K562 (cell line): ENCODE results near the gene COMMD8. TPM values are rescaled to one million over a fixed set of nuclear protein-coding genes. Genes with fewer than 3 reads are reported as not detected.

Experiments
- ATAC-seq: fragments of 200-7000 bp; cut with Tn5 transposase; 3 replicates; pipeline ENCODE4 v1.9.1; 2020; ENCODE audit warnings: moderate library complexity
- BruUV-seq: library from RNA; stranded (reverse); fragments of 400-500 nt; replicated peaks from 2 replicates; lab custom pipeline; 2021; lab: Mats Ljungman, UMichigan
- CTCF ChIA-PET: fragments of 300-600 bp; formaldehyde crosslinking; extraction: SDS; loops from one replicate; lab custom pipeline; 2021; ENCODE audit warnings: low intra/inter-chr PET ratio; lab: Yijun Ruan, JAX
- POLR2A ChIA-PET: fragments of 300-600, 350-650 bp; sonication (Branson Sonifier 250); formaldehyde crosslinking; extraction: SDS; loops from one replicate; lab custom pipeline; 2021; ENCODE audit warnings: antibody characterized with exemption, inconsistent platforms; lab: Yijun Ruan, JAX
- DNase-seq, 4 experiments: peaks; one replicate each; pipeline versions ENCODE4 v3.0.0 to v3.0.0-alpha.2; 2011 to 2018; ENCODE audit warnings: low spot score in 3 of 4, mixed read lengths in 3 of 4; ENCODE audit errors: extremely low read depth in 1 of 4
- FAIRE-seq: peaks from 2 replicates; lab custom pipeline; 2011; peaks lifted over from hg19 to GRCh38; lab: Jason Lieb, UNC
- H2AFZ ChIP-seq: 2 replicates; pipeline ENCODE4 v1.6.0; 2011; ENCODE audit warnings: low read depth, low read length, control low read depth, inconsistent platforms
- H3K27ac ChIP-seq: fragments of 200-600 bp; 3 replicates; pipeline ENCODE4 v1.8.0; 2011; ENCODE audit warnings: low read depth, mild to moderate bottlenecking, control low read depth, inconsistent platforms, low read length, moderate library complexity, mixed read lengths; ENCODE audit errors: extremely low read depth
- H3K27me3 ChIP-seq, 2 experiments: fragments of 300-600 bp in 1 of 2; 2 replicates in 1 of 2; 3 replicates in 1 of 2; pipeline versions ENCODE4 v1.6.0 to v1.8.0; 2011; ENCODE audit warnings: inconsistent platforms in 2 of 2, low read length in 2 of 2, mild to moderate bottlenecking in 1 of 2, mixed read lengths in 1 of 2, moderate library complexity in 1 of 2; ENCODE audit not compliant: control insufficient read depth in 2 of 2, insufficient read depth in 2 of 2
- H3K36me3 ChIP-seq: fragments of 300-600 bp; 3 replicates; pipeline ENCODE4 v1.8.0; 2011; ENCODE audit warnings: mild to moderate bottlenecking, low read length, inconsistent platforms; ENCODE audit not compliant: control insufficient read depth, insufficient read depth
- H3K4me1 ChIP-seq, 2 experiments: fragments of 200-600 bp in 1 of 2; replicated peaks in 1 of 2; 2 replicates in 1 of 2; 3 replicates in 1 of 2; pipeline versions ENCODE4 v1.5.1 to v1.8.0; 2011; ENCODE audit warnings: inconsistent platforms in 2 of 2, low read length in 2 of 2, mild to moderate bottlenecking in 1 of 2, mixed read lengths in 1 of 2, moderate library complexity in 1 of 2; ENCODE audit not compliant: control insufficient read depth in 2 of 2, insufficient read depth in 2 of 2
- H3K4me2 ChIP-seq: 2 replicates; pipeline ENCODE4 v1.6.1; 2011; ENCODE audit warnings: low read length, control low read depth, inconsistent platforms, mixed read lengths; ENCODE audit not compliant: insufficient read depth
- H3K4me3 ChIP-seq: fragments of 200-600 bp; sonication (generic), shearing (Covaris generic); 2 replicates; pipeline ENCODE4 v1.5.1; 2016; ENCODE audit warnings: control low read depth, inconsistent platforms
- H3K79me2 ChIP-seq: fragments of 200-600 bp; 3 replicates; pipeline ENCODE4 v1.8.0; 2011; ENCODE audit warnings: low read length, inconsistent platforms; ENCODE audit not compliant: control insufficient read depth, insufficient read depth
- H3K9ac ChIP-seq, 2 experiments: 2 replicates each; pipeline versions ENCODE4 v1.6.0 to v1.6.1; 2011; ENCODE audit warnings: low read depth in 2 of 2, low read length in 2 of 2, control low read depth in 1 of 2, inconsistent platforms in 1 of 2, mild to moderate bottlenecking in 1 of 2, mixed read lengths in 1 of 2; ENCODE audit not compliant: insufficient read depth in 1 of 2
- H3K9me1 ChIP-seq: one replicate; pipeline ENCODE4 v1.6.0; 2011; ENCODE audit warnings: inconsistent platforms, mild to moderate bottlenecking, low read length, moderate library complexity; ENCODE audit not compliant: control insufficient read depth, insufficient read depth
- H3K9me3 ChIP-seq: replicated peaks from 2 replicates; pipeline ENCODE4 v1.5.1; 2011; ENCODE audit warnings: low read depth, low read length, inconsistent platforms; ENCODE audit not compliant: control insufficient read depth, insufficient read depth
- H4K20me1 ChIP-seq: replicated peaks from 2 replicates; pipeline ENCODE4 v1.6.1; 2011; ENCODE audit warnings: low read length, inconsistent platforms, mixed read lengths; ENCODE audit not compliant: control insufficient read depth, insufficient read depth
- DIDO1 ChIP-seq: fragments of 450-650 bp; IDR thresholded peaks from 2 replicates; pipeline ENCODE4 v1.6.1; 2016; ENCODE audit warnings: low read depth, missing biosample characterization, missing genetic modification characterization
- E2F3 ChIP-seq: fragments of 250-450 bp; sonication (Bioruptor Pico); IDR thresholded peaks from 2 replicates; pipeline ENCODE4 v1.4.0; 2020; ENCODE audit warnings: mild to moderate bottlenecking
- HINFP ChIP-seq: fragments of 450-650 bp; conservative IDR thresholded peaks from 2 replicates; pipeline ENCODE4 v1.6.1; 2016; ENCODE audit warnings: missing genetic modification characterization, low read depth, mild to moderate bottlenecking, control low read depth, missing compliant biosample characterization
- KDM5B ChIP-seq: fragments of 200-600 bp; sonication (generic); IDR thresholded peaks from 2 replicates; pipeline ENCODE4 v1.6.1; 2012; ENCODE audit warnings: low read depth, mild to moderate bottlenecking, moderate library complexity, low read length, control low read depth, inconsistent platforms; ENCODE audit not compliant: insufficient replicate concordance
- MAZ ChIP-seq, 2 experiments: fragments of 450-650 bp in 1 of 2; sonication (generic) in 1 of 2; formaldehyde crosslinking; IDR thresholded peaks in 1 of 2; conservative IDR thresholded peaks in 1 of 2; 2 replicates each; pipeline versions ENCODE4 v1.4.0 to v1.5.0; 2020; ENCODE audit warnings: mild to moderate bottlenecking in 1 of 2, missing genetic modification reagents in 1 of 2
- MTF1 ChIP-seq: fragments of 250-450 bp; sonication (Bioruptor Pico); IDR thresholded peaks from 2 replicates; pipeline ENCODE4 v1.9.0; 2021; ENCODE audit warnings: moderate library complexity, mild to moderate bottlenecking, inconsistent platforms, borderline replicate concordance
- POLR2AphosphoS5 ChIP-seq: IDR thresholded peaks from 2 replicates; pipeline ENCODE4 v1.6.1; 2011; ENCODE audit warnings: mild to moderate bottlenecking, low read depth, low read length, moderate library complexity; ENCODE audit not compliant: control insufficient read depth, insufficient read depth
- PPARD ChIP-seq: fragments of 250-450 bp; sonication (Bioruptor Pico); IDR thresholded peaks from 2 replicates; pipeline ENCODE4 v1.8.0; 2022; ENCODE audit warnings: inconsistent platforms, mild to moderate bottlenecking, moderate library complexity
- WGBS: fragments of 100-300 bp; shearing (Covaris generic); methylation state at CpG from one replicate; pipeline ENCODE4 v1.1.6; 2016; ENCODE audit warnings: low coverage, mixed read lengths; ENCODE audit not compliant: insufficient coverage; ENCODE audit errors: missing lambda C conversion rate; 5-methylcytosine and 5-hydroxymethylcytosine counted together
- in situ Hi-C: fragments of 300-500 bp; cut with MboI; formaldehyde crosslinking; loops from 4 replicates; pipeline ENCODE4 v1.15.0; 2018; ENCODE audit warnings: inconsistent platforms, mixed read lengths
- intact Hi-C: fragments of 100-400 bp; cut with micrococcal nuclease; formaldehyde crosslinking; loops from 2 replicates; pipeline ENCODE4 v1.14.2; 2022
- polyA plus RNA-seq, 8 experiments: library from polyadenylated mRNA; depleted of rRNA in 4 of 8; stranded (reverse) in 5 of 8; unstranded in 3 of 8; fragments of >200 nt; fragmentation: Nextera tagmentation in 2 of 8; fragmentation: Illumina TruSeq in 1 of 8; extraction: Ambion mirVana in 2 of 8; extraction: Trizol in 1 of 8; gene quantifications; 2 replicates each; pipeline versions ENCODE4 v1.2.1 to v1.2.3, GENCODE V29; 2011 to 2014; ENCODE audit warnings: inconsistent platforms in 1 of 8, missing spikeins in 1 of 8
- total RNA-seq, 7 experiments: library from RNA; depleted of rRNA in 6 of 7; stranded (reverse); fragments of >200 nt in 6 of 7; fragmentation: Illumina TruSeq in 2 of 7; extraction: Trizol in 2 of 7; gene quantifications; 2 replicates each; pipeline versions ENCODE4 v1.2.1 to v1.2.3, GENCODE V29; 2011 to 2021; ENCODE audit warnings: low replicate concordance in 1 of 7
- TF ChIP-seq, protein P1 (sequence below): sonication (generic); formaldehyde crosslinking; IDR thresholded peaks from 2 replicates; pipeline ENCODE4 v1.8.0; 2022; ENCODE audit warnings: mild to moderate bottlenecking, missing genetic modification reagents
- TF ChIP-seq, protein P2 (sequence below): fragments of 250-450 bp; sonication (Bioruptor Pico); IDR thresholded peaks from 2 replicates; pipeline ENCODE4 v1.8.0; 2022; ENCODE audit warnings: inconsistent platforms, mild to moderate bottlenecking, moderate library complexity, borderline replicate concordance

COMMD8 gene
- total and polyA plus RNA-seq, 9 of the 15 experiments (the other 6 are each of a cell fraction or from before 2014, with no cell fraction given) = 7.6 to 41.0 (median 13.1) TPM

DNA sequence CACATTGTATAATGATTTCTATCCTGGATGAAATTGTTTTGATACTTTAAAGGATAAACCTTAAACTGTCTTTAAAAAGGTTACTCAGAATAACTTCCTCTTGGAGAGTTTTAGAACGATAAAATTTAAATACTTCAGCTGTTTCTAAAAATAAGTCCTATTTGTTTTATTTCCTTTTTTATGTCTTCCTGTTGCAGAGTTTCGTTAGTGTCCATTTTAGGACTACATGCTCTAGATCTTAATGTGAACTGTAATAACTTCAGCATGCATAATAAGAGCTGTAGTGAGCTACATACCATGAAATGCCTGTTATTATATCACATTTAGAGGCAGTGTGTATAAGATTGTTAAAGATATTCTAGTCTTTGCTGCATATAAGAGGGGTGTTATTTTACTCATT is 36.2 kb upstream of the COMMD8 start (continued):
- TF ChIP-seq MAZ (CRISPR knock-in tag; conservative IDR thresholded peaks at IDR 0.05 in 1 of 2, IDR thresholded peaks at IDR 0.05 in 1 of 2) = no peak
- no peak for TF ChIP-seq KDM5B
- no peak for TF ChIP-seq HINFP (tag)
- TF ChIP-seq, protein P1, sequence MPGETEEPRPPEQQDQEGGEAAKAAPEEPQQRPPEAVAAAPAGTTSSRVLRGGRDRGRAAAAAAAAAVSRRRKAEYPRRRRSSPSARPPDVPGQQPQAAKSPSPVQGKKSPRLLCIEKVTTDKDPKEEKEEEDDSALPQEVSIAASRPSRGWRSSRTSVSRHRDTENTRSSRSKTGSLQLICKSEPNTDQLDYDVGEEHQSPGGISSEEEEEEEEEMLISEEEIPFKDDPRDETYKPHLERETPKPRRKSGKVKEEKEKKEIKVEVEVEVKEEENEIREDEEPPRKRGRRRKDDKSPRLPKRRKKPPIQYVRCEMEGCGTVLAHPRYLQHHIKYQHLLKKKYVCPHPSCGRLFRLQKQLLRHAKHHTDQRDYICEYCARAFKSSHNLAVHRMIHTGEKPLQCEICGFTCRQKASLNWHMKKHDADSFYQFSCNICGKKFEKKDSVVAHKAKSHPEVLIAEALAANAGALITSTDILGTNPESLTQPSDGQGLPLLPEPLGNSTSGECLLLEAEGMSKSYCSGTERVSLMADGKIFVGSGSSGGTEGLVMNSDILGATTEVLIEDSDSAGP (CRISPR knock-in tag) = no peak
- TF ChIP-seq POLR2AphosphoS5 = no peak
- TF ChIP-seq DIDO1 (tag) = no peak

DNA sequence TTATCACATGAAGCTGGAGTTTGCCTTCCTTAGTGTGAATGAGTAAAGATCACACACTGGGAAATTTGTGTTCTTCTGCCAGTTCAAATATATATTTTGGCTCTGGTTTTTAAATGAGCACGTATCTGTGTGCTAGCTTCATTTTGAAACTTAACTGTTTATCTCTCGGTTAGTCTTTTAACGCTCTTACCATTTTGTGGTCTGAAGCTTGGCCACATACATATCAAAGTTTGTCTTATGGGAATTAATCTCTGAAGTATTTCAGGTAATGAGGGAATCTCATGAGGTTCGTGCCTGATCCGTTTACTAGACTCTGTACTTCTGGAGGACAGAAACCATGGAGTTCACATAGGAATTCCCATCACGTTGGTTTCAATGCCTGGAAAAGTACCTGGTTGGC is 35.4 kb upstream of the COMMD8 start:
- Histone ChIP-seq H3K79me2 (no peaks in the 10 kb centered on the region), H3K9me1 (no peaks in the 10 kb centered on the region), H3K9me3 (no peaks in the 10 kb centered on the region), H2AFZ (no peak overlapping the region), H3K4me3 (no peak overlapping the region), H3K9ac (no peak overlapping the region), H3K4me1 (no peaks in the 10 kb centered on the region), H3K27ac (no peak overlapping the region), H3K27me3 (no peaks in the 10 kb centered on the region), H3K36me3 (no peaks in the 10 kb centered on the region), H4K20me1 (no peaks in the 10 kb centered on the region), H3K4me2 (no peak overlapping the region)
- CTCF ChIA-PET = no interaction called here
- no peak for DNase-seq
- no TSS peak for BruUV-seq
- no peak for ATAC-seq
- FAIRE-seq = no peak
- WGBS = under 1% methylated on average over 6 of the region's 6 CpGs
- TF ChIP-seq, protein P2, sequence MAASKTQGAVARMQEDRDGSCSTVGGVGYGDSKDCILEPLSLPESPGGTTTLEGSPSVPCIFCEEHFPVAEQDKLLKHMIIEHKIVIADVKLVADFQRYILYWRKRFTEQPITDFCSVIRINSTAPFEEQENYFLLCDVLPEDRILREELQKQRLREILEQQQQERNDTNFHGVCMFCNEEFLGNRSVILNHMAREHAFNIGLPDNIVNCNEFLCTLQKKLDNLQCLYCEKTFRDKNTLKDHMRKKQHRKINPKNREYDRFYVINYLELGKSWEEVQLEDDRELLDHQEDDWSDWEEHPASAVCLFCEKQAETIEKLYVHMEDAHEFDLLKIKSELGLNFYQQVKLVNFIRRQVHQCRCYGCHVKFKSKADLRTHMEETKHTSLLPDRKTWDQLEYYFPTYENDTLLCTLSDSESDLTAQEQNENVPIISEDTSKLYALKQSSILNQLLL (CRISPR knock-in tag) = no peak
- TF ChIP-seq MTF1 (CRISPR knock-in tag) (no peak), PPARD (CRISPR knock-in tag) (no peak), E2F3 (CRISPR knock-in tag) (no peak)
- TF ChIP-seq, all 486 proteins: peak for 0
- intact Hi-C loops (no loop called here), in situ Hi-C loops (no loop called here)
- POLR2A ChIA-PET = no interaction called here
